ENCODE data around the gene ITGB8. TPM values are rescaled to one million over a fixed set of nuclear protein-coding genes. Genes with fewer than 3 reads are reported as not detected.

Gene ITGB8
- total RNA-seq, 1 experiment from 2014 or later: 1.9 TPM

GRCh38 chr7:20402747-20403230 lies 72.1 kb downstream of the ITGB8 start:
- no peaks in the 10 kb centered on the region for H3K4me1 Mint-ChIP-seq
- TF ChIP-seq ZBTB43 (CRISPR knock-in tag; IDR thresholded peaks at IDR 0.05) (no peak), ZBTB21 (CRISPR knock-in tag; IDR thresholded peaks at IDR 0.05; ENCODE audit: borderline replicate concordance) (no peak), SP1 (CRISPR knock-in tag; conservative IDR thresholded peaks at IDR 0.05) (no peak), ZNF512 (CRISPR knock-in tag; IDR thresholded peaks at IDR 0.05; ENCODE audit: borderline replicate concordance) (no peak), CTCF (IDR thresholded peaks at IDR 0.05) (no peak), NR2C2 (CRISPR knock-in tag; IDR thresholded peaks at IDR 0.05) (no peak), NR1H2 (CRISPR knock-in tag; IDR thresholded peaks at IDR 0.05) (no peak), EMX1 (CRISPR knock-in tag; IDR thresholded peaks at IDR 0.05) (no peak), ARID4B (CRISPR knock-in tag; IDR thresholded peaks at IDR 0.05; ENCODE audit: borderline replicate concordance) (no peak), ATF3 (CRISPR knock-in tag; conservative IDR thresholded peaks at IDR 0.05) (no peak), ELF4 (CRISPR knock-in tag; IDR thresholded peaks at IDR 0.05; ENCODE audit: low read depth) (no peak), CREB1 (CRISPR knock-in tag; IDR thresholded peaks at IDR 0.05) (no peak), ZNF281 (CRISPR knock-in tag; IDR thresholded peaks at IDR 0.05) (no peak), MXD4 (CRISPR knock-in tag; IDR thresholded peaks at IDR 0.05; ENCODE audit: borderline replicate concordance) (no peak), ATF1 (CRISPR knock-in tag; IDR thresholded peaks at IDR 0.05) (no peak), CDX4 (CRISPR knock-in tag; IDR thresholded peaks at IDR 0.05; ENCODE audit: borderline replicate concordance) (no peak), NFYB (CRISPR knock-in tag; conservative IDR thresholded peaks at IDR 0.05; ENCODE audit: low read depth) (no peak), USF1 (CRISPR knock-in tag; IDR thresholded peaks at IDR 0.05) (no peak), KAT7 (CRISPR knock-in tag; IDR thresholded peaks at IDR 0.05; ENCODE audit: borderline replicate concordance) (no peak), PRDM15 (CRISPR knock-in tag; IDR thresholded peaks at IDR 0.05) (no peak)
- H3K27ac Mint-ChIP-seq: no peak overlapping the region
- ATAC-seq (no peak), DNase-seq (ENCODE audit: low spot score) (no peak)
- POLR2A ChIA-PET: no interaction called here
- H3K4me3 Mint-ChIP-seq: no peak overlapping the region
- no peaks in the 10 kb centered on the region for H3K27me3 Mint-ChIP-seq (ENCODE audit: low read depth)
- no peaks in the 10 kb centered on the region for H3K9me3 Mint-ChIP-seq
- no peaks in the 10 kb centered on the region for H3K36me3 Mint-ChIP-seq
- CTCF ChIA-PET: interaction anchor here (0.8 kb wide), 1 partner anchor 11 kb away, joined by 4 read pairs; no protein-coding TSS in a partner anchor
